GM21381 (cell line): Measurements from ENCODE around the gene DNAJC27.
"Not testable (repeated sequence)": the region's sequence is repeated elsewhere in the genome, so short reads cannot be mapped to it uniquely, and the experiment has no call there.

ENCODE experiments used
- ATAC-seq: cut with Tn5 transposase; IDR thresholded peaks from one replicate; pipeline ENCODE4 v1.9.1; 2021; ENCODE audit warnings: mild to moderate bottlenecking, moderate library complexity; ENCODE audit not compliant: unreplicated experiment

Gene DNAJC27

GRCh38 chr2:24971536-24972314 lies at the start of gene DNAJC27:
Gene DNAJC27 (minus strand): TSS chr2:24971955. CDS start chr2:24971904, 51 bp downstream.
- ATAC-seq: peak; percentile 90

GRCh38 chr2:25018681-25019080 lies 46.9 kb upstream of the DNAJC27 start:
- ATAC-seq: no peak

DNA sequence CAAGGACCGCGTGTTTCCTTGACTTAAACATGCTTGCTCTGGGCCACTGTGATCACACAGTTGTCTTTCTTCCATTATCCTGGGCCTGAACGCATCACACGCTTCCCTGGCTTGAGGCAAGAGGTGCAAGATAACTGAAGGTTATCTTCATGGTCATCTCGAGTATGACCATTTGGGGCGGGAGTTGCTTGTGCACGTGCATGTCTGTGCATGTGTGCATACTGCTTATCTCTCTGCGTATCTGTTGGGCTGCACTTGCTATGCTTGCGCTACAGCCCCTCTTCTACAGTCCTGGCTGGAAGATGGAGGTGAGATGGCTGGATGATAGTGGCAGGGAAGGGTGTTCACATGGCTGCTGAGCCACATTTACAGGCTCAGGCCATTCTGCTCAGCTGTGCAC lies 42.9 kb upstream of the DNAJC27 start:
- no peak for ATAC-seq

- not testable (repeated sequence) for ATAC-seq
Observed at GRCh38 chr2:25011342-25011741, 39.6 kb upstream of the DNAJC27 start.

GRCh38 chr2:25009954-25010353 lies 38.2 kb upstream of the DNAJC27 start:
- ATAC-seq: no peak

DNA sequence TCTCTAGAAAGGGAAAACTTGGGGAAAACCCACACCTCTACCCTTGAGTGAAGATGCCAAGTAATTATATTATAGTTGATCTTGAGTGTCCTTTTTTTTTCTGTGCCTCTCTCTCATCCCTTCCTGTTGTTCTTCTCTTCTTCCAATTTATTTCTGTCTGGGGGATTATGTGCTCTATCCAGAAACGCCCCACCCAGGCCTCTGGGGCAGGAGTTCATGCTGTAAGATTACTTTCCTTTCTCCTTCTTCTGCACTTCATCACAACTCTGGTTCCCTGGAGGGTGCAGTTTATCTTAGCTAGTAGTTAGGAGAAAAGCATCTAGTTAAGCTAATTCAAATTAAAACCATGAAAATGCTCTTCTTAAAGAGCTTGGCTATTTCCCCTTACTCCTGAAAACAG lies 30.3 kb upstream of the DNAJC27 start:
- ATAC-seq: no peak

DNA sequence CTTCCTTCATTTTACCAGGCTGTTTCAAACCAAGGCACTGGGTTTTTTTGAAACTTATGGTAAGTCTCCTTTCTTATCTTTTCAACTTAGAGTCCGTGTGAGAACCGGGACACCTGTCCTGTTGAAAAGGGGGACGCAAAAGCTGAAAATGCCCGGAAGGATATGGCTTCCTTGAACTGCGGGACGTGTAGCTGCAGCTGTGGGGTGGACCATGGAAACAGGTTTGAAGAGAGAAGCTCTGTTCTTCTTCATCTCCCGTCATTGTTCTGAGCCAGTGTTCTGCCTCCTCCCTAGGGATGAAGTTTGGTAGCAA lies 29.5 kb upstream of the DNAJC27 start:
- no peak for ATAC-seq

DNA sequence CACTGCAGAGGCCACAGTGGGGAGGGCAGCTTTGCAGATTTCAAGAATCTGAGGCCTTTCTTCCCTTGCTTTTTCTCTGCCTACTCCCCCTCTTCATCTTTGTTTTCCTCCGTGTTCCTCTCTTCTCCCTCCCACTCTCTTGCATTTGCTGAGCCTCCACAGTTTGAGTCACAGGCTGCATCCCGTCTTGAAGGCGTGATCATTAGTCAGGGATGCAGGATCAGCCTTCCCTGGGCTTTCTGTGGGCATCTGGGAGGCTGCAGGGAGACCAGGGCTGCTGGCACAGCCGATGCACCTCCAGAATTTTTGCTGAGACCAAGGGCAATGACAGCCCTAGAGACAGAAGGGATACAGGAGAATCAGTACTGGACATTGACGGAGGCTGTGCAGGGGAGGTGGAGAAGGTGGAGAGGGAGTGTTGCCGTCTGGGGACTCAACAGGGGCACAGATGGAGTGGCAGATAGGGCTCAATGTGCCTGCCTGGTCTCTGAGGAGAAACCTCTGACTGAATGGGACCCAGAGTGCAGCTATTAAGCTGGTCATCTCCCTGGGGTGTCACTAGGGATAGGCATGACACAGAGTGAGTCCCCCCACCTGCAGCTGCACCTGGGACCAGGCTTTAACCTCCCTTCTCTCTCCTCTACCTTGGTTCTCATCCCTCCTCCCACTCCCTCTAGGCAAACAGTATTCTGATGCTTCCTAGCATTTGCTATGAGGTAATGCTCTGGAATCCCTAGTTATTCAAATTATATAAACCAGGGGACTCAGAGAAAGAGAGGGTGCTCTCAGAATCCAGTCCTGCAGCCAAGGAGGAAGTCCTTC lies 29.0 kb upstream of the DNAJC27 start:
- ATAC-seq: no peak

DNA sequence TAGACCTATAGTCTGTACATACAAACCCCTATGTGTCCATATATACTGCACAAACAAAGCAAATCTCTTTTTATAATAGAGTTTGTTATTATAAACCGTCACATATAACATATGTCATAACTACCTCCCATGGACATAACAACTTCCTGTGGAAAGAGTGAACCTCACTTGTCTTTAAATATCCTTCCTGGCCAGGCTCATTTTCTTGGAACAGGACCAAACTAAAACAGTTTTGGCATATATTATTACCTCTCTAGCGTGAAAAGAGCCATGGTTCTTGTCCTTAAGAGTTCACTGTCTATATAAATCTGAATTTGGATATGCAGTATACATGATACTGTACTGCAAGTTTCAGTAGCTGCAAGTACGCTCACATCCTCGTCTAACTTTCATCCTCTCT lies 28.3 kb upstream of the DNAJC27 start:
- no peak for ATAC-seq

DNA sequence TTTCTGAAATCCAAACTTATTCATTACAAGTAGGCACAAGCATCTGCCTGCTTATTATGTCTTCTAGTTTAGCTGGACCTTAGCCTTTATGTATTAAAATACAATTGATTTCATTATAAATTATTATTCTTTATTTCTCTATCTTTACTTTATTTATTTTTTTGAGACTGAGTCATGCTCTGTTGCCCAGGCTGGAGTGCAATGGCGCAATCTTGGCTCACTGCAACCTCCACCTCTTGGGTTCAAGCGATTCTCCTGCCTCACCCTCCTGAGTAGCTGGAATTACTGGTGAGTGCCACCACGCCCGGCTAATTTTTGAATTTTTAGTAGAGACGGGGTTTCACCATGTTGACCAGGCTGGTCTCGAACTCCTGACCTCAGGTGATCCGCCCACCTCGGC lies 27.3 kb upstream of the DNAJC27 start:
- not testable (repeated sequence) for ATAC-seq

- ATAC-seq: no peak
Observed at GRCh38 chr2:24994146-24994724, 22.5 kb upstream of the DNAJC27 start.

GRCh38 chr2:24993406-24994145 lies 21.8 kb upstream of the DNAJC27 start:
- ATAC-seq: no peak

GRCh38 chr2:24986372-24986771 lies 14.6 kb upstream of the DNAJC27 start:
- no peak for ATAC-seq

- ATAC-seq: no peak
Observed at GRCh38 chr2:24985511-24985910, 13.8 kb upstream of the DNAJC27 start.

- no peak for ATAC-seq
Observed at GRCh38 chr2:24984912-24985311, 13.2 kb upstream of the DNAJC27 start.

GRCh38 chr2:24981411-24982136 lies 9.8 kb upstream of the DNAJC27 start:
- no peak for ATAC-seq

- ATAC-seq: no peak
Observed at GRCh38 chr2:24978661-24979060, 6.9 kb upstream of the DNAJC27 start.

DNA sequence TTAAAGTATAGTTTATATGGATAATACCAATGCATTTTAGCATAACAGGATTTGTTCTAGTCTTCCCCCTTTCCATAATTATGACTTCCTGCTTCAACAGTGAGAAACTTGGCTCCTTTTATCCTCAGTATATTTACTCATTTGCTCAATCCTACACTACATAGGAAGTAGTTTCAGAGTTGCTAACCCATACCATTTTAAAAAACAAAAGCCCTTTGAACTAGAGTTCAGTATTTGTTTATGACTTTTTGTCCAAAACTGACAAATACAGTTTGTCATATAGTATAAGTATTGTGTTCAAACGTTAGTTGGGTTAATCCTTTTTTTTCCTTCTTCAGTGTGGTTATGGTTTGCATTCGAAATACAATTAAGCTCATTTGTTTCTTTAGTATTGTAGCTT lies 5.9 kb upstream of the DNAJC27 start:
- ATAC-seq: no peak

- ATAC-seq: no peak
Observed at GRCh38 chr2:24973812-24974211, 2.1 kb upstream of the DNAJC27 start.

DNA sequence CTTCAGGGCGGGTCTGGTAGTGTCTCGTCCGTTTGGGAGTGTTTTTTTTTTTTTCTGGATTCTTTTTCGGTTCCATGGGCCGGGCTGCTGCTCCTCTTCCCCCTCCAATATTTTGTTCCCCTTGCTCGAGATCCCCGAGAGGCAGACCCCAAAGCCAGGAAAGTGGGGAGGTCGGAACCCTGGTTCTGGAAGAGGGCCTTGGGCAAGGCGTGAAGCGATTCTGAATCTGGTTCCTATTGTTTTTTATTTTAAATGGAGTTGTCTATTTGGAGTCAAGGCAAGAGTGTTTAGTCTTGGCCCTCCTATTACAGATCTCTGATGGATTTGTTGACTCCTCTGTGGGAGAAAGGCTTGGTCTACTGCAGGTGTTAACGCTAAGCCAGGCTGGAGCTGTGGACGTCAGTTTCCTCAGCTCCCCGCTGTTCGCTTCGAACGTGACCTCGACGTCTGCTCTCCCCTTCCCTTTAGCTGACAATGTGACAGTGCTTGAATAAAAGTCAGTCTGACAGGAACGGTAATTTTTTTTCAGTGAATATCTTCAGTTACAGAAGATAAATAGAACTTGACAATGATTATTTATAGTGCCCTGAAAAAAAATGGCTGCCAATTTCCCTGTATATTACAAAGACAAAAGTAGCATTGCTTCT lies 683 bp upstream of the DNAJC27 start:
- no peak for ATAC-seq
